Measurements from ENCODE around the gene CAPN14.

Gene CAPN14, protein sequence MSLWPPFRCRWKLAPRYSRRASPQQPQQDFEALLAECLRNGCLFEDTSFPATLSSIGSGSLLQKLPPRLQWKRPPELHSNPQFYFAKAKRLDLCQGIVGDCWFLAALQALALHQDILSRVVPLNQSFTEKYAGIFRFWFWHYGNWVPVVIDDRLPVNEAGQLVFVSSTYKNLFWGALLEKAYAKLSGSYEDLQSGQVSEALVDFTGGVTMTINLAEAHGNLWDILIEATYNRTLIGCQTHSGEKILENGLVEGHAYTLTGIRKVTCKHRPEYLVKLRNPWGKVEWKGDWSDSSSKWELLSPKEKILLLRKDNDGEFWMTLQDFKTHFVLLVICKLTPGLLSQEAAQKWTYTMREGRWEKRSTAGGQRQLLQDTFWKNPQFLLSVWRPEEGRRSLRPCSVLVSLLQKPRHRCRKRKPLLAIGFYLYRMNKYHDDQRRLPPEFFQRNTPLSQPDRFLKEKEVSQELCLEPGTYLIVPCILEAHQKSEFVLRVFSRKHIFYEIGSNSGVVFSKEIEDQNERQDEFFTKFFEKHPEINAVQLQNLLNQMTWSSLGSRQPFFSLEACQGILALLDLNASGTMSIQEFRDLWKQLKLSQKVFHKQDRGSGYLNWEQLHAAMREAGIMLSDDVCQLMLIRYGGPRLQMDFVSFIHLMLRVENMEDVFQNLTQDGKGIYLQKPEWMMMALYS

DNA sequence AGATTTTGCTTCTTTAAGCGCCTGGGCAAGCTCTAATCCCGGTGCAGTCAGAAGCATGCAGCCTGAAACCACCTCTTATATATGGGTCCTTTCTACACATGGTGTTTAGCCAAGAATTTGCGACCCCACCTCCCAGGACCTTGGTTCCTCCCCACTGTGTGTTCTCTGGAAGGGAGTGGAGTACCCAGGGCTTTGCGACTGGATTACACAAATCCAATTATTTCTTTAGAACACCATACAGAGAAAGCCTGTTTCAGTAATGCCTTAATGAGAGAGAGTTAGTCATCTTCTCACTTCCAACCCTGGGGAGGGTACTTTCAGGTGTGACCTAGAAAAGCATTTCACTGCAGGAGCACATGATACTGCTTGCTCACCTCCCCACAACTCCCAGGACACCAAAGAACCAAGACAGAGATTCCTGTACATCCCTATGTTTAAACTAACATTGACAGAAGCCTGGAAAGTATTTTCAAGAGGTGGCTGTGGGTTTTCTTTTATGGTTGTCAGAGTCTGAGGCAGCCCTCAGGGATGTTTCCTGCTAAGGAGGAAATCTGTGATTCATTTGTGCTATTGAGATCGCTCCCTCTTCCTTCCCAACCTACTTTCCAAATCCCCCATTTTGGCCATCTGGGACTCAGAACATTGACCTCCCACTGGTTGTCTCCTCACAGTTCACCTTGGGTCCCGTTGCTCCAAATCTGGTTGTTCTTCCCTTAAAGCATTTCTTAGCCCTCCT is at the start of gene CAPN14:
Gene CAPN14 (minus strand): TSS at position 51 of the 736 bp plus-strand sequence. CDS start 12,068 bp downstream, outside the sequence.
- Histone ChIP-seq H3K36me3 (ENCODE audit: control insufficient read depth, insufficient read depth, low read length) (no peaks in the 10 kb centered on the region), H3K9ac (ENCODE audit: low read length) (no peak within 1 kb of the TSS), H3K4me1 (ENCODE audit: control insufficient read depth, insufficient read depth, low read length) (no peaks in the 10 kb centered on the region), H3K27ac (ENCODE audit: low read depth, low read length) (no peak within 1 kb of the TSS), H3K27me3 (ENCODE audit: control insufficient read depth, insufficient read depth, low read length) (no peaks in the 10 kb centered on the region), H3K4me3 (ENCODE audit: low read length) (no peak within 1 kb of the TSS)

DNA sequence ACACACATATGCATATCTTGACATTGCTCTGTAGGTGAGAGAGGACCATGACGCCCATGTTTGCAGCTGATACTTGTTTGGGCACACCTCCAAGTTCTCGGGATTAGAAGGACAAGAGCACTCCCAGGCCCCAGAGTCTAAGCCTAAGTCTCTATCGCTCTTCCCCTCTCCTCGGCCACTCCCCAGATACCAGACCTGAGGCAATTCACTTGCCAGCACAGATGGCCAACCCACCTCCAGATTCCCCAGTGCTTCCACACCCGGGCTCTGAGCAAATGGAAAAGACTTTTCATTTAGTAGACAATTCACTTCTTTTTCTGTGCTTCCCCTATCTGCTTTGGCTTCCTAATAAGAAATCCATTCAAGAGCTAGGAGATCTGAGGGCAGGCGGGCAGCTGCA is 49.5 kb upstream of the CAPN14 start:
- no peaks in the 10 kb centered on the region for H3K4me1 ChIP-seq (ENCODE audit: control insufficient read depth, insufficient read depth, low read length)
- no peaks in the 10 kb centered on the region for H3K36me3 ChIP-seq (ENCODE audit: control insufficient read depth, insufficient read depth, low read length)
- no peak overlapping the region for H3K4me3 ChIP-seq (ENCODE audit: low read length)
- no peaks in the 10 kb centered on the region for H3K27me3 ChIP-seq (ENCODE audit: control insufficient read depth, insufficient read depth, low read length)
- H3K9ac ChIP-seq (ENCODE audit: low read length): no peak overlapping the region
- no peak overlapping the region for H3K27ac ChIP-seq (ENCODE audit: low read depth, low read length)

DNA sequence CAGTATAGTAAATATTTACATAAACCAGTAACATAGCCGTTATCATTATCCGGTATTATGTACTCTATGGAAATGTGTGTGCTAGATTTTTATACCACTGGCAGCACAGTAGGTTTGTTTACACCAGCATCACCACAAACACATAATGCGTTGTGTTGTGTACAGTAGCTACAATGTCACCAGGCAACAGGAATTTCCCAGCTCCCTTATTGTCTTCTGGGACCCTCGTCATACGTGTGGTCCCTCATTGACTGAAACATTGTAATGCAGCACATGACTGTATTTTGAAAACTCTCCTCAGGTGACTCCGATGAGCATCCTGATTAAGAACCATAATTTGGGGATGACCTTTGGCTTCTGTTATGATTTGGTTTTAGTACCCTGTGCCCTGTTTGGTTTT is 47.9 kb upstream of the CAPN14 start:
- Histone ChIP-seq H3K9ac (ENCODE audit: low read length) (no peak overlapping the region), H3K36me3 (ENCODE audit: control insufficient read depth, insufficient read depth, low read length) (no peaks in the 10 kb centered on the region), H3K27me3 (ENCODE audit: control insufficient read depth, insufficient read depth, low read length) (no peaks in the 10 kb centered on the region), H3K27ac (ENCODE audit: low read depth, low read length) (no peak overlapping the region), H3K4me1 (ENCODE audit: control insufficient read depth, insufficient read depth, low read length) (no peaks in the 10 kb centered on the region), H3K4me3 (ENCODE audit: low read length) (no peak overlapping the region)

DNA sequence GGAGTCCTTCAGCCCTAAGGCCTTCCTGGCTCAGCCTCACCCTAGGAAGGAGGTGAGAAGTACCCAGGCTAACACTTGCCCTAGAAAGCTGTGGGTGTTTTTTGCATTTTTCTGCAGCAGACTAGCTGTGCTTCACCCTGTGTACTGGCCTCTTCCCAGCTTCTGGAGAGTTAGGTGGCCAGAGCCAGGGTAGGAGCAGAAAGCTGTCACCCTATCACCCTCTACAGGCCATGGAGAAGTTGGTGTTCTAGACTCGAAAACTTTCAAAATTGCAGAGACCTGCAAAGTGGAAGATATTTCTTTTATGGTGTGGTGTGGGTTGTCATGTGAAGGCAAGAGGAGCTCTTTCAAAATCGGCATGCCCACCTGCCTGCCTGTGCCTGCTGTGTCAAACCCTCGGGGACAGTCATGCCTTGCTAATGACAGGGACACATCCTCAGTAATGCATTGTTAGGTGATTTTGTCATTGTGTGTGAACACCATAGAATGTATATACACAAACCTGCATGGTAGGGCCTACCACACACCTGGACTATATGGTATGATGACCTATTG is 46.4 kb upstream of the CAPN14 start:
- Histone ChIP-seq H3K36me3 (ENCODE audit: control insufficient read depth, insufficient read depth, low read length) (no peaks in the 10 kb centered on the region), H3K9ac (ENCODE audit: low read length) (no peak overlapping the region), H3K4me3 (ENCODE audit: low read length) (no peak overlapping the region), H3K4me1 (ENCODE audit: control insufficient read depth, insufficient read depth, low read length) (no peaks in the 10 kb centered on the region), H3K27me3 (ENCODE audit: control insufficient read depth, insufficient read depth, low read length) (no peaks in the 10 kb centered on the region), H3K27ac (ENCODE audit: low read depth, low read length) (no peak overlapping the region)

DNA sequence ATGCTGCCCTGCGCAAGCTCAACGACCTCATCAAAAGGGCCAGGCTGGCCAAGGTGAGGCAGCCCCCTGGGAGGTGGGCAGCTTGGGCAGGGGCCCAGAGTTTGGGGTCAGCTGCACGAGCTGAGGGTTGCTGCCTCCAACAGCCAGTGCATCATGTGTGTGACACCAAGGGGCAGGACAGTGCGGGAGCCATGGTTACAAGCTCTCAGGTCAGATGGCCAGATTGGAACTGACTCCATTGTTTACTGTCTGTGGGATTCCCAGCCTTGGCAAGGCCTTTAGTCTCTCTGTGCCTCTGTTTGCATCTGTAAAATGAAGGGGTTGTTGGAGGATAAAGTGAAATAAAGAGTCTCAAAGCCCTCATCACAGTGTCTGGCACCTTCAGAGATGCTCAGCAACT is 43.6 kb upstream of the CAPN14 start:
- Histone ChIP-seq H3K9ac (ENCODE audit: low read length) (no peak overlapping the region), H3K4me1 (ENCODE audit: control insufficient read depth, insufficient read depth, low read length) (no peaks in the 10 kb centered on the region), H3K4me3 (ENCODE audit: low read length) (no peak overlapping the region), H3K27me3 (ENCODE audit: control insufficient read depth, insufficient read depth, low read length) (no peaks in the 10 kb centered on the region), H3K36me3 (ENCODE audit: control insufficient read depth, insufficient read depth, low read length) (no peaks in the 10 kb centered on the region), H3K27ac (ENCODE audit: low read depth, low read length) (no peak overlapping the region)

DNA sequence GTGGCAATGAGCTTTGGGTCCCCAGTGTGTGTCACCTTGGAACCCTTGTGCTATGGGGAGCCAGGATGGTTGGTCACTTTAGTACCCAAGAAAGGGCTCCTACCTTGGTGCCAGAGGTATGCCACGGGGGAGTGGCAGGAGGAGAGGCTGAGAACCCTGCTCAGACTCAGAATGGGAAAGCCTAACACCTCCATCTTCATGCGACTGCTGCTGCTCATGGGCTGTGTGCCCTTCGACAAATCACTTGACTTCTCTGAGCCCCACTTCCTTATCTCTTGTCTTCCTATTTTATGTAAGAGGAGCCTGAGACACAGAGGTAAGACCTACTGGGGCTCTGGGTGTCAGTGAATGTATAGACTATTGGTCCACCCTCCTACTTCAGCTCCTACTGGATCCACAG is 41.8 kb upstream of the CAPN14 start:
- Histone ChIP-seq H3K4me1 (ENCODE audit: control insufficient read depth, insufficient read depth, low read length) (no peaks in the 10 kb centered on the region), H3K27ac (ENCODE audit: low read depth, low read length) (no peak overlapping the region), H3K36me3 (ENCODE audit: control insufficient read depth, insufficient read depth, low read length) (no peaks in the 10 kb centered on the region), H3K27me3 (ENCODE audit: control insufficient read depth, insufficient read depth, low read length) (no peaks in the 10 kb centered on the region), H3K4me3 (ENCODE audit: low read length) (no peak overlapping the region), H3K9ac (ENCODE audit: low read length) (no peak overlapping the region)

DNA sequence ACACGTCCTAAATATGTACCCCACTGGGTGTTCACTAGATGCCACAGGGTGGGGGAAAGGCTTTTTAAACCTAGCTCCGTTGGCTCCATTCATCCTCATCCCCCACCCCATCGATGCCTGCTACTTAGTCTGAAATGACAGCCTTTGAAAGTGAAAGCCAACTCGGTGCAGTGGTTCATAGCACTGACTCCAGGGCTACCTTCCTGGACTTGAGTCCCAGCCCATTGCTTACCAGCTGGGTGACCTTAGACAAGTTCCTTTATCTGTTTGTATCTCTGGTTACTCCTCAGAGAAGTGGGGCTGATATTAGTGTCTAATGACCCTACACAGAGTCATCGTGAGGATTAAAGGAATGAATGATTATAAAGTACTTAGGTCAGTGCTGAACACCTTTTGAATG is 41.0 kb upstream of the CAPN14 start:
- Histone ChIP-seq H3K9ac (ENCODE audit: low read length) (no peak overlapping the region), H3K27me3 (ENCODE audit: control insufficient read depth, insufficient read depth, low read length) (no peaks in the 10 kb centered on the region), H3K36me3 (ENCODE audit: control insufficient read depth, insufficient read depth, low read length) (no peaks in the 10 kb centered on the region), H3K4me1 (ENCODE audit: control insufficient read depth, insufficient read depth, low read length) (no peaks in the 10 kb centered on the region), H3K4me3 (ENCODE audit: low read length) (no peak overlapping the region), H3K27ac (ENCODE audit: low read depth, low read length) (no peak overlapping the region)

DNA sequence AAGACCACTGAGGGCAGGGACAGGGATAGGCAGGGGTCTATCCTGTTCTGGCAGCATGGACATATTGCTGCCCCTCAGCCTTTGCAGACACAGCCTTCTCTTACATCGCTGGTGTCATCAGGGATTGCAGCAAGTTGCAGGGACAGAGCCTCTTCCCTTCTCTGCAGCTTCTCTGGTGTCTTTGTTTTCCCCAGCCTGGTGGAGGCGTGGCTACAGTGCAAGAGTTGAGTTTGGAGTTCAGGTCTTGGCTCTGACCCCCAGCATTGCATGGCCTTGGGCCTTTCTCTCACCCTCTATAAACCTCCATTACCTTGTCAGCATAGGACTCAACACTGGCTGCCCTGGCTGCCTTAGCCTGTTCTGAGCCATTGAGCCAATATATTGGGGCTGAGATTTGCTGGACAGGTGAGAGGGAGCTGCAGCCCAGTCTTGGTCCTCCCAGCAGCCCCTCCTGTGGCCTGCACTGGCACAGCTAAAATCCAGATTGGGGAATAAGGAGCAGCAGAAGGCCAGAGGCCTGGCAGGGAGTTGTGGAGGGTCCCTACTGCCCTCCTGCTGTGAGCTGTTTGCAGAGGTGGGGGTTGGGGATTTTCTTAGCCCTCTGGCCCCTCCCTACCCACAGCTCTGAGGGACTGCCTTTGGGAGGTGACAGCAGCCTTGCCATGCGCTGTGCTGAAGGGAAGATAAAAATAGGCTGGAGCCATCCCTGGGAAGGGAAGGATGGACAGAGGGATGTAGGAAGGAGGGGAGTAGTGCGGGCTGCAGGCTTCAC is 39.5 kb upstream of the CAPN14 start:
- no peak overlapping the region for H3K4me3 ChIP-seq (ENCODE audit: low read length)

DNA sequence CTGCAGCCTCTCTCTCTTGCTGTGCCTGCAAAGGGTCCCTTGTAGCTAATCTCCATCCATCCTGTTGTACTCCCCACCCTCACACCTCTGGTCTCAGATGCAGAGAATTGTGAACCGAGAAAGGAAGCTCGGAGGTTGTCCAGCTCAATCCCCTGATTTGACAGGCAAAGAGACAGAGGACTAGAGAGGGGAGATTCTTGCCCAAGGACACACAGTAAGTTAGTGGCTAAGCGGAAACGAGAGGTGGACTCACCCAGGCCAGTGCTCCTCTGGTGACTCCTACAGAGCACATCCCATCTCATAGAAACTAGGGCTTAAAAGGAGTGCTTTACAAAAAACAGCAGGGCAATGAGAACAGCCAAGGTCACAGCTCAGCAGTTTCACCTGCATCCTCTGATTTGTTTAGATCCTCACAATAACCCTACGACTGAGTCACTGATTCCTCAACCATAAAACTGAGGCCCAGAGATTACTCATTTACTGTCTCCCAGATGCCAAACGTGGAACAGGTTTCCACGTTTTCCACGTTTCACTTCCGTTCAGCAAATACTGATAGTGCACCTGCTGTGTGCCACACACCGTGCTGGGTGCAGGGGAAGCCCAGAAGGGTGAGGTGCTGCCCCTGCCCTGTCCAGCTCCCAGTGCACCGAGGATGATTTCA is 38.7 kb upstream of the CAPN14 start:
- Histone ChIP-seq H3K4me3 (ENCODE audit: low read length) (no peak overlapping the region), H3K4me1 (ENCODE audit: control insufficient read depth, insufficient read depth, low read length) (no peaks in the 10 kb centered on the region), H3K9ac (ENCODE audit: low read length) (no peak overlapping the region), H3K27ac (ENCODE audit: low read depth, low read length) (no peak overlapping the region), H3K27me3 (ENCODE audit: control insufficient read depth, insufficient read depth, low read length) (no peaks in the 10 kb centered on the region), H3K36me3 (ENCODE audit: control insufficient read depth, insufficient read depth, low read length) (no peaks in the 10 kb centered on the region)

More for the DNA sequence above, 39.5 kb upstream of the CAPN14 start:
- no peak overlapping the region for H3K27ac ChIP-seq (ENCODE audit: low read depth, low read length)
- H3K4me1 ChIP-seq (ENCODE audit: control insufficient read depth, insufficient read depth, low read length): no peaks in the 10 kb centered on the region
- no peaks in the 10 kb centered on the region for H3K27me3 ChIP-seq (ENCODE audit: control insufficient read depth, insufficient read depth, low read length)
- no peaks in the 10 kb centered on the region for H3K36me3 ChIP-seq (ENCODE audit: control insufficient read depth, insufficient read depth, low read length)
- H3K9ac ChIP-seq (ENCODE audit: low read length): no peak overlapping the region

DNA sequence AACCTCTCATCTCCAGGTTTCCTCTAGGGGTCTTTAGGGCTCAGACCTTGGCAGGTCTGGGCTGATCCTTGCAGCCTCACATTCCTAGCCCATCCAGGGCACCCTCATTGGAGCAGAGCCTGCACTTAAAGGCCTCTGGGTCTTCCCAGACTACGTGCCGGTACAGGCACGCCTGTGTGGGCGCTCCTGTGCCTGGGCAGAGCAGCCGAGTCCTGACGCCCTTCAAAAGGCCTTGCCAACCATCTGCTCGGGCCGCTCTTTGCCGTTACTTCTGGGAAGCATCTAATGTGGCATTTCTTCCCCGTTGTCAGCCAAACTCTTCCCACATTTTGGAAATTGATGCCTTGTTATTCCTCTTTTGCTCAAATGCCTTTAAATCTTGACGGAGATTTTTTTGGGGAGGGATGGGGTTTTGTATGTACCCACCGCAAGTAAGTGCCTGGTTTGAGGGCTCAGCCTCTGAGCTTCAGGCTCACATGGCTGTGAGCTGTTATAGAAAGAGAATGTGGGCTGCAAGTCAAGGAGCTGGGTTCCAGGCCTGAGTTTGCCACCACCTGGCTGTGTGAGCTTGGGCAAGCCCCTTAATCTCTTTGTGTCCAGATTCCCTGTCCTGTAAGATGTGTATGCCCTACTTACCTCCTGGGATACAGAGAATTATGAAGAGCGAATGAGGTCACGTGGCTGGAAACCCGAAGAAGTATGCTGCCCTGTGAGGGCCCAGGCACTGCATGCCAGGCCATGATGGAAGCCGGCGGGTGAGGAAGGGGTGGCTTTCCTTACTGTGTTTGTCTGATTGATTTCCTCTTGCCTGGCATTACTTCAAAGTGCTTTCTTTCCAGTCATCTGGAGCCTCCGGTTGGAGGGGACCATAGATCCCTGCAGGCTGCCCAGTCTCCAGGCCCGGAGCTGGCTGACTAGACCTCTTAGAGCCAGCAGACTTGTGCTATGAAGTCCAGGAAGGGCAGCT is 37.2 kb upstream of the CAPN14 start:
- Histone ChIP-seq H3K27ac (ENCODE audit: low read depth, low read length) (no peak overlapping the region), H3K27me3 (ENCODE audit: control insufficient read depth, insufficient read depth, low read length) (no peaks in the 10 kb centered on the region), H3K9ac (ENCODE audit: low read length) (no peak overlapping the region)

More for the DNA sequence above, 37.2 kb upstream of the CAPN14 start:
- H3K4me3 ChIP-seq (ENCODE audit: low read length): no peak overlapping the region
- H3K4me1 ChIP-seq (ENCODE audit: control insufficient read depth, insufficient read depth, low read length): no peaks in the 10 kb centered on the region
- no peaks in the 10 kb centered on the region for H3K36me3 ChIP-seq (ENCODE audit: control insufficient read depth, insufficient read depth, low read length)

Measured in rectal smooth muscle tissue (tissue), 1 donor.